Esophagus squamous epithelium (tissue), 5 donors: ENCODE results near the gene NUBP2. TPM values are rescaled to one million over a fixed set of nuclear protein-coding genes. Genes with fewer than 3 reads are reported as not detected.

Experiments
- DNase-seq: peaks from one replicate; lab custom pipeline; 2025; lab: John Stamatoyannopoulos, UW
- H3K27ac ChIP-seq, 4 donors: fragments of 200-600 bp; sonication (generic); one replicate each; pipeline ENCODE4 v1.5.1; 2016 to 2019; ENCODE audit warnings: mild to moderate bottlenecking in 1 of 4
- H3K27me3 ChIP-seq, 4 donors: fragments of 200-600 bp; sonication (generic); 1 replicate in 3 of 4; 2 replicates in 1 of 4; pipeline versions ENCODE4 v1.5.1 to v1.6.0; 2017 to 2021; ENCODE audit warnings: antibody characterized with exemption in 1 of 4
- H3K36me3 ChIP-seq, 3 donors: fragments of 200-600 bp; sonication (generic); one replicate each; pipeline ENCODE4 v1.5.1; 2016 to 2019
- H3K4me1 ChIP-seq, 3 donors: fragments of 200-600 bp; sonication (generic); one replicate each; pipeline ENCODE4 v1.5.1; 2017 to 2019
- H3K4me3 ChIP-seq, 4 donors: fragments of 200-600 bp; sonication (generic); 1 replicate in 3 of 4; 2 replicates in 1 of 4; pipeline ENCODE4 v1.5.1; 2016 to 2019; ENCODE audit warnings: mild to moderate bottlenecking in 2 of 4, moderate library complexity in 1 of 4
- H3K9me3 ChIP-seq, 3 donors: fragments of 200-600 bp; sonication (generic); one replicate each; pipeline ENCODE4 v1.5.1; 2016 to 2019
- POLR2A ChIP-seq, 4 donors: fragments of 450-650 bp; IDR thresholded peaks; one replicate each; pipeline ENCODE4 v1.6.1; 2017; ENCODE audit warnings: antibody characterized with exemption in 4 of 4, mild to moderate bottlenecking in 4 of 4, moderate library complexity in 3 of 4
- WGBS, 2 donors: methylation state at CpG; one replicate each; pipeline ENCODE4 v1.1.5; 2018; 5-methylcytosine and 5-hydroxymethylcytosine counted together
- intact Hi-C: fragments of 100-400 bp; cut with DNase I; formaldehyde crosslinking; loops from one replicate; pipeline ENCODE4 v1.15.0; 2022
- total RNA-seq, 4 donors: library from RNA; depleted of rRNA; stranded (reverse); fragments of >200 nt; gene quantifications; one replicate each; pipeline ENCODE4 v1.1.0, GENCODE V29; 2016
- TF ChIP-seq, protein P1 (sequence below), 6 experiments: fragments of 450-650 bp in 4 of 6; fragments of 200-600 bp in 2 of 6; sonication (generic) in 2 of 6; IDR thresholded peaks; one replicate each; pipeline ENCODE4 v1.5.1; 2016 to 2019; ENCODE audit warnings: antibody characterized with exemption in 6 of 6, mild to moderate bottlenecking in 4 of 6, moderate library complexity in 4 of 6
- donor health status: DM: yes; HTN: yes; CAD: no.

NUBP2 gene
- total RNA-seq, 4 donors from 2014 or later = 71.4 to 91.5 (median 79.5) TPM

DNA sequence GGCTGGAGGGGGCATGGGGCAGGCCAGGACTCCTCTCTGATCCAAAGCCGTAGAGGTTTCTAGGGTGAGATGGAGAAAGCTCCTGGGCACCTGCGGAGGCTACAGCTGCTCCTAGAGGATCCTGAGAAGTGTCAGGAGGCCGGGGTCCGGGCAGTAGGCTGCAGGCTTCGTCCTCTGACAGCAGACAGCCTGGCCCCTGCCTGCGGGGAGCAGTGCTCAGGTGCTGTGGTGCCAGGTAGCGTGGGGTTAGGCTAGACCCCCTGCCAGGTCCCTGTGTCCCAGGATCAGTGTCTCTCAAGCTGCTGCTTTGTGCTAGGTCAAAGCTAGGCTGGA lies 8.3 kb upstream of the NUBP2 start:
- H3K4me3 ChIP-seq = peak overlapping the region in 2 of 4 donors; percentile 73 to 98
- H3K27ac ChIP-seq = peak overlapping the region; percentile 91 to 98 (median 95)
- intact Hi-C loops = no loop called here
- no peaks in the 10 kb centered on the region for H3K9me3 ChIP-seq
- no peaks in the 10 kb centered on the region for H3K27me3 ChIP-seq
- WGBS, 2 donors = 73% methylated on average over 3 of the region's 7 CpGs; no CpG with 5 or more reads in 1 of the 2 donors
- no peak for DNase-seq
- TF ChIP-seq POLR2A (IDR thresholded peaks at IDR 0.05) = no peak
- TF ChIP-seq, protein P1, sequence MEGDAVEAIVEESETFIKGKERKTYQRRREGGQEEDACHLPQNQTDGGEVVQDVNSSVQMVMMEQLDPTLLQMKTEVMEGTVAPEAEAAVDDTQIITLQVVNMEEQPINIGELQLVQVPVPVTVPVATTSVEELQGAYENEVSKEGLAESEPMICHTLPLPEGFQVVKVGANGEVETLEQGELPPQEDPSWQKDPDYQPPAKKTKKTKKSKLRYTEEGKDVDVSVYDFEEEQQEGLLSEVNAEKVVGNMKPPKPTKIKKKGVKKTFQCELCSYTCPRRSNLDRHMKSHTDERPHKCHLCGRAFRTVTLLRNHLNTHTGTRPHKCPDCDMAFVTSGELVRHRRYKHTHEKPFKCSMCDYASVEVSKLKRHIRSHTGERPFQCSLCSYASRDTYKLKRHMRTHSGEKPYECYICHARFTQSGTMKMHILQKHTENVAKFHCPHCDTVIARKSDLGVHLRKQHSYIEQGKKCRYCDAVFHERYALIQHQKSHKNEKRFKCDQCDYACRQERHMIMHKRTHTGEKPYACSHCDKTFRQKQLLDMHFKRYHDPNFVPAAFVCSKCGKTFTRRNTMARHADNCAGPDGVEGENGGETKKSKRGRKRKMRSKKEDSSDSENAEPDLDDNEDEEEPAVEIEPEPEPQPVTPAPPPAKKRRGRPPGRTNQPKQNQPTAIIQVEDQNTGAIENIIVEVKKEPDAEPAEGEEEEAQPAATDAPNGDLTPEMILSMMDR (IDR thresholded peaks at IDR 0.05) = no peak
- peaks cover 25 to 83% (median 38%) of the 10 kb centered on the region in 3 donors for H3K4me1 ChIP-seq
- peaks cover 1 to 54% (median 30%) of the 10 kb centered on the region in 3 donors for H3K36me3 ChIP-seq

DNA sequence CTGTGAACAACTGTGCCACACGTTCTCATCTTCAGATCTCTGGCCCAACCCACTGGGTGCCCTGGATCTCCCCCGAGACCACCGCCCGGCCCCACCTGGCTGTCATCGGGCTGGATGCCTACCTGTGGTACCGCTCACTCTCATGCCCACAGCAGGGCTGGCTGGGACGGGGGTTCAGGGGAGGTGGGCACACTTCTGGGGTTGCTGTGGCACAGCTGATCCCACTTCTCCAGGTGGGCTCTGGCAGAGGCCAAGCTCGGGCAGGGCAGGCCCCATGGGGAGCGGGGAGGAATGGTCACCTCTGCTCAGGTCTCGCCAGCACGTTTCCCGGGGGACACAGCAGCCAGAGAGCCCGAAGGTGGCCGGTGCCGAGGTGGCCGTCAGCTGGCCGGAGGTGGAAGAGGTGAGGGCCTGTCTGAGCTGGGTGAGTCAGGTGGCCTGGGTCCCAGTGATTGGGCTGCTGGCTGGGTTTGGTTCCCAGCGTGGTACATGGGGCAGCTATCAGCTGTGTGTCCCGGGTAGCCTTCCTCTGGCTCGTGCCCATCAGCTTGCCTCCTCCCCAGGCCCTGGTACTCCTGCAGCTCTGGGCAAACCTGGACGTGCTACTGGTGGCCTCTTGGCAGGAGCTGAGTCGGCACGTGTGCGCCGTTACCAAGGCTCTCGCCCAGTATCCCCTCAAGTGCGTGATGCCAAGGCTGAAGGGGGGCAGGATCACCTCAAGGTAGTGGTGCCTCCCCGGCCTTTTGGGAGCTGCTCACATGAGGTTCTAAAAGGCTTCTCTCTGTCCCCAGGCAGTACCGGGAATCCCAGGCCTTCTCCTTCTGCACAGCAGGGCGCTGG lies 7.5 kb upstream of the NUBP2 start:
- H3K27ac ChIP-seq = peak overlapping the region in 1 of 4 donors; percentile 98
- no peak for DNase-seq
- intact Hi-C loops = no loop called here
- H3K9me3 ChIP-seq = no peaks in the 10 kb centered on the region
- peak overlapping the region in 1 of 4 donors; percentile 98 for H3K4me3 ChIP-seq
- peaks cover 6 to 57% (median 28%) of the 10 kb centered on the region in 3 donors for H3K36me3 ChIP-seq
- no peak for TF ChIP-seq POLR2A (IDR thresholded peaks at IDR 0.05)
- TF ChIP-seq, protein P1 (IDR thresholded peaks at IDR 0.05) = no peak
- H3K27me3 ChIP-seq = no peaks in the 10 kb centered on the region
- 59 to 80% methylated on average over 2 to 12 of the region's 30 CpGs for WGBS, 2 donors
- peaks cover 20 to 83% (median 32%) of the 10 kb centered on the region in 3 donors for H3K4me1 ChIP-seq

DNA sequence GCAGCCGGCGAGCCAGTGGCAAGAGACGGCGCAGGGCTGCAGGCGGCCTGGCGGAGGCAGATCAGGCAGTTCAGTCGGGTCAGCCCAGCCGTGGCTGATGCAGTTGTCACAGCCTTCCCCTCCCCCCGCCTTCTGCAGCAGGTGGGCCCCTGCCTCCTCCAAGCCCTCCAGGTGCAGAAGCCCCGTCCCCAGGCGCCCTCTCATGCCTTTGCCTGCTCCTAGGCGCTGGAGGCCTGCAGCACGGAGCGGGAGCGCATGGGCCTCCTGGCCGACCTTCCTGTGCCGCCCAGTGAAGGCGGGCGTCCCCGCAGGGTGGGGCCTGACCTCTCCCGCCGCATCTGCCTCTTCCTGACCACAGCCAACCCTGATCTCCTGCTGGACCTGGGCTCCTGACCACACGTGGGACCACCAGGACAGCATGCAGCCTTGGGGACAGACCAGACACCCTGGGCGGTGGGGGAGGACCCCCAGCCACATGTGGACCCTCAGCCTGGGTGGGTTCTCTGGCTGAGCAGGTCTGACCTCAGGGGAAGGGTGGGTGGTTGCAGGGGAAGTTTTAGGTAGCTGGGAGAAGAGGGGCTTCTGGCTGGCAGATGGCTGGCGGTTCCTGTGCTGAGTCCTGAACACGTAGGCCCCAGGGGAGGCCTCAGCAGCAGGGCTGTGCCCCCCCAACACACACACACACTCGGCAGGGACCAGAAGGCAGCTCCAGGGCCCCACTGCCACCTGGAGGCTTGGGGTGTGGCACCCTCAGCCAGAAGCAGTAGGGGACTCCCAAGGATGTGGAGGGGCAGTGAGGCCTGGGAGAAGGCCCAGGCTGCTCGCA lies 6.7 kb upstream of the NUBP2 start:
- Histone ChIP-seq H3K27ac (no peak overlapping the region), H3K4me1 (peaks cover 21 to 83% (median 25%) of the 10 kb centered on the region in 3 donors), H3K27me3 (no peaks in the 10 kb centered on the region), H3K9me3 (no peaks in the 10 kb centered on the region), H3K36me3 (peaks cover 6 to 65% (median 28%) of the 10 kb centered on the region in 3 donors), H3K4me3 (no peak overlapping the region)
- no peak for DNase-seq
- TF ChIP-seq, protein P1 (IDR thresholded peaks at IDR 0.05) = no peak
- no peak for TF ChIP-seq POLR2A (IDR thresholded peaks at IDR 0.05)
- intact Hi-C loops = no loop called here
- WGBS, 2 donors = 75 to 100% methylated on average over 5 of the region's 28 CpGs

DNA sequence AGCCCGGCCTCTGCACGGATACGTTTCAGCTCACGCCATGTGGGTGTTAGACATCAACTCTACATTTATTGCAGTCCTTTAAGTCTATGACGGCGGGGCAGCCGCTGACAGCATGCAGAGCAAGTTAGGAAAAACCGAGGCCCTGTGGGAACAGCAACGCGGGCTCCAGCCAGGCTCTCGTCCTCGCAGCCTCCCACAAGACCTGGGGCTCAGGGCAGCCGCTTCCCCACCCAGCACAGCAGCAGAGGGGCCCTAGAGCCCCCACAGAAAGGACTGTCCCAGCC lies 6.1 kb upstream of the NUBP2 start:
- no peaks in the 10 kb centered on the region for H3K27me3 ChIP-seq
- TF ChIP-seq POLR2A (IDR thresholded peaks at IDR 0.05) = no peak
- TF ChIP-seq, protein P1 (IDR thresholded peaks at IDR 0.05) = no peak
- H3K4me1 ChIP-seq = peaks cover 26 to 83% (median 29%) of the 10 kb centered on the region in 3 donors
- WGBS, 2 donors = no CpG with 5 or more reads among the region's 13 CpGs
- no peak for DNase-seq
- peak overlapping the region in 2 of 4 donors; percentile 13 to 44 for H3K27ac ChIP-seq
- H3K36me3 ChIP-seq = peaks cover 6 to 67% (median 28%) of the 10 kb centered on the region in 3 donors
- no peak overlapping the region for H3K4me3 ChIP-seq
- intact Hi-C loops = no loop called here
- no peaks in the 10 kb centered on the region for H3K9me3 ChIP-seq

DNA sequence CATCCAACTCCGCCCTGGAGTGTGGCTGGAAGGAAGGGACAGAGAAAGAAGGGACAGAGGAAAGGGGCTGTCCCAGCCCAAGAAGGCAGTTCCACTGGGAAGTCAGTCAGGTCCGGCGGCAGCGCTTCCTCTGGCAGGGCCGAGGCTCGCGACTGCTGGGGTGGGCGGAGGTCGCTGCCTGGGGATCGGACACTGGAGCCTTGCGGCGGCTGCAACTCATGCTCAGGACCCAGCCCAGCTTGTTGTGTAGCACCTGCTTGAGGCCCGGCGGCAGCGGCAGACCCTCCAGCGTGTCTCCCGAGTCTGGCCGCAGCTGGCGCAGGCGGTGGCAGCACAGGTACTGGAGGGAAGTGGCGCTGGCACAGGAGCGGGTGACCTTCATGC lies 5.8 kb upstream of the NUBP2 start:
- Histone ChIP-seq H3K27me3 (no peaks in the 10 kb centered on the region), H3K4me1 (peaks cover 27 to 83% (median 29%) of the 10 kb centered on the region in 3 donors), H3K4me3 (no peak overlapping the region), H3K36me3 (peaks cover 6 to 67% (median 28%) of the 10 kb centered on the region in 3 donors), H3K27ac (peak overlapping the region in 2 of 4 donors; percentile 13 to 44), H3K9me3 (no peaks in the 10 kb centered on the region)
- WGBS, 2 donors = 87% methylated on average over 3 of the region's 22 CpGs; no CpG with 5 or more reads in 1 of the 2 donors
- no peak for DNase-seq
- TF ChIP-seq, protein P1 (IDR thresholded peaks at IDR 0.05) = no peak
- no peak for TF ChIP-seq POLR2A (IDR thresholded peaks at IDR 0.05)
- intact Hi-C loops = no loop called here
